Activated CD4-positive, alpha-beta T cell treated with anti-CD3 and anti-CD28 coated beads for 24 hours (primary cell): Measurements from ENCODE around the gene CCDC106.

ENCODE experiments used
- DNase-seq, 2 donors: peaks; one replicate each; pipeline ENCODE4 v3.0.0-alpha.2; 2020; ENCODE audit warnings: low read depth in 2 of 2

Gene CCDC106

DNA sequence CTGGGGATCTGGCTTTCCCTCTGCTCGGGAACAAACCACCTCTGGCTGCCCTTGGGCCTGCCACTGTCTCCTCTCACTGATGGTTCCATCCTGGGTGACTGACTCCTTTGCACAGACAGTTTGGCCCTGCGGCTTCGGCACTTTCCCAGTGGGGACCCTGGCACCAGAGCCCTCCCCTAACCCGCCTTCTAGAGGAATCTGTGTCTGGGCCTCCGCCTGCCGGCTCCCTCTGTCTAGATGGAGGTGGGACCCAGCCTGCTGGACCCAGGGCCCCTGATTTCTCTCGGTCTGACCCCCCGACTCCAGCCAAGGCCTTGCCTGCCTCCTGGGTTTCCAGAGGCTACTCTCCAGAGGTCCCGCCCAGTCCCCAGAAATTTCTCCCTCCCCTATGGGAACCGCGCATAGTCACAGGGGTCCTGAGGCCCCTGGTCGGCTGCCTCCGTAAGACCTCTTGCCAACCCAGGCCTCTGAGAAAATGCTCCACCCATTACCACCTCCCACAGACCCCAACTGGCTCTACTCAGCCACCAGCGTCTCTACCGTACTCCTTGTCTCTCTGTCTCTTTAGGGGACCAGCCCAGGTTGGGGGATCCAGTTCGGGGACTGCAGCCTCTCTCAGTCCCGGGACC, 2.7 kb downstream of the CCDC106 start:
- DNase-seq = no peak

DNA sequence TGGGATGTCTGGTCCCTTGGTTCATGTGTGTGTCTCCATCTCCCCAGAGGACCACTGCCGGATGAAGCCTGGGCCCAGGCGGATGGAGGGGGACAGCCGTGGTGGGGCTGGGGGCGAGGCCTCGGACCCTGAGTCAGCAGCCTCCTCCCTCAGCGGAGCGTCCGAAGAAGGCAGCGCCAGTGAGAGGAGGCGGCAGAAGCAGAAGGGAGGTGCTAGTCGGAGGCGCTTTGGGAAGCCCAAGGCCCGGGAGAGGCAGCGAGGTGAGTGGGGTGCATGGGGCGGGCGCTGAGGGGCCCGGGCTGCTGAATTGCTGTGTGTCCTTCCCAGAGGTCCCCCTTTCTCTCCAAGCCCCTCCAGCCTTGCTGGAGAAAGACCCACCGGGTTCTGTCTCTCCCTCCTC, 3.2 kb downstream of the CCDC106 start:
- no peak for DNase-seq

DNA sequence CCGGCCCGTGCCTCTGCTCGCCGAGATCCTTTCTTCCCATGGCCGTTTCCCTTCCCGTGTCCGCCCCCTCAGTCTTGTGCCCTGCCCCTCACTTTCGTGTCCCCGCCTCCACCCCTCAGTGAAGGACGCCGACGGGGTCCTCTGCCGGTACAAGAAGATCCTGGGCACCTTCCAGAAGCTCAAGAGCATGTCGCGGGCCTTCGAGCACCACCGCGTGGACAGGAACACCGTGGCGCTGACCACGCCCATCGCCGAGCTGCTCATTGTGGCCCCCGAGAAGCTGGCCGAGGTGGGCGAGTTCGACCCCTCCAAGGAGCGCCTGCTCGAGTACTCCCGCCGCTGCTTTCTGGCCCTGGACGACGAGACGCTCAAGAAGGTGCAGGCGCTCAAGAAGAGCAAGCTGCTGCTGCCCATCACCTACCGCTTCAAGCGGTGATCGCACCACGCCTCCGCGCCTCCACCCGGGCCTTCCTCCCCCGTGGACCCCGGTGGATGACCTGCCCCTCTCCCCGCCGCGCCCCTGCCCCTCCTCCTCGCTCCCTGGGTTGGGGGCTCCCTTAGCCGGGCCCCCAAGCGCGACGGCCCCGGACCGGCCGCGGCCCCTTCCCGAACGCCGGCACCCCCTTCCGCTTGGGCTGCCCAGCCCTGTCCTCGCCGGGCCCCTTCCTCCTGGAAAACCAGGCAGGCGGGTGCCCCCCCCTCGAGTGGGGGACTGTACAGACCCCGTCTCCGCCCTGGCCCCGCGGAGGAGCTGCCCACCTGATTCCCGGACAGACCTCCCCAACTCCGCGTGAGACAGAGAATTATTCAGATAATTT, 4.5 kb downstream of the CCDC106 start:
- no peak for DNase-seq

DNA sequence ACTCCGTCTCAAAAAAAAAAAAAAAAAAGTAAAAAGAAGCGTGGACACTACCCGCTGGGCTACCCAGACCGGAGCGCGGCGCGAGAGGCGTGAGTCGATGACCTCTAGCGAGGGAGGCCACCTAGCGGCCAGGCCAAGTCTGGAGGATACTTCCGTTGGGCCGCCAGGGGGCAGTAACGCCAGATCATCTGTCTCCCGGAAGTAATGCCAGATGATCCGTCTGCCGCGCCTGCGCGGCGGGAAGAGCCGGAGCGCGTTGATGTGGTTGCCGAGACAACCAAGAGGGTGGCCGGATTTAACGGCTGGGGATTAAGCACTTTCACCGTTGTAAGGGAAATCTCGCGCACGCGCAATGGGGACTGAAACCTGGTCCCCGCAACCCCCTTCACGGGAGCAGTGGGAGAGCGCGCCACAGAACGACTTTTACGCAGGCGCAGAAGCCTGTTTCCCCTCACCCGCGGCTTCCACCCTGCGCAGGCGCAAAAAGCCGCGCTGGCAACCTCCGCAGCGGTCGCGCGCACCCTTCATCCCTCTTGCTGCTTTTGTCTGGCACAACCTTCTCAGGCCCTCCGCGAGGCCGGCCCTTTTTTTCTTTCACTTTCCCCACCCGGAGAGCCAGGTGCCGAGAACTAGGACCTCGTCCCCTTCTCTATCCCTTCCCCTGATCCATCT, 5.8 kb downstream of the CCDC106 start:
- DNase-seq = peak; percentile 94 to 98

DNA sequence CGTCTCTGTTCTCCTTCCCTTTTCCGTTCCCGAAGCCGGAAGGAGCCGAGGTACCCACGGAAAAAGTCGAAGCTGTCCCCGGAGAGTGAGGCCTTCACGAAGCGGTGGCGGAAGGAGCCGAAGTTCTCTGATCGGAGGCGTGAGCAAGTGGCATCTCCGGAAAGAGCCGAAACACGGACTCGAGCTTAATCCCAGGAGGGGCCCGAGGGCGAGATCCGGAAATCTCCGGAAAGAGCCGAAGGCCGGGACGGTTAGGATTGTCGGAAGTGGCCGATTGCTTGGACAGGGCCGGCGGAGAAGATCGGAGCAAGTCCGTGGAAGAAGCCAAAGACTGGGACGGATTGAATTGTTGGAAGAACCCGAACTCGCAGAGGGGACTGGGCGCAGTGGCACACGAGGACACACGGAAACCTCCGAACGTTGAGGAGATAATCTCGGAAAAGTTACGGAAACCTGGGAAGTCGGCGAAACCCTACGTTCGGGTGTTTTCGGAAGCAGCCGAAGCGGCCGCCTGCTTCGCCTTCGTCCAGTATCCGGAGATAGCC, 6.4 kb downstream of the CCDC106 start:
- peak; percentile 99 for DNase-seq

DNA sequence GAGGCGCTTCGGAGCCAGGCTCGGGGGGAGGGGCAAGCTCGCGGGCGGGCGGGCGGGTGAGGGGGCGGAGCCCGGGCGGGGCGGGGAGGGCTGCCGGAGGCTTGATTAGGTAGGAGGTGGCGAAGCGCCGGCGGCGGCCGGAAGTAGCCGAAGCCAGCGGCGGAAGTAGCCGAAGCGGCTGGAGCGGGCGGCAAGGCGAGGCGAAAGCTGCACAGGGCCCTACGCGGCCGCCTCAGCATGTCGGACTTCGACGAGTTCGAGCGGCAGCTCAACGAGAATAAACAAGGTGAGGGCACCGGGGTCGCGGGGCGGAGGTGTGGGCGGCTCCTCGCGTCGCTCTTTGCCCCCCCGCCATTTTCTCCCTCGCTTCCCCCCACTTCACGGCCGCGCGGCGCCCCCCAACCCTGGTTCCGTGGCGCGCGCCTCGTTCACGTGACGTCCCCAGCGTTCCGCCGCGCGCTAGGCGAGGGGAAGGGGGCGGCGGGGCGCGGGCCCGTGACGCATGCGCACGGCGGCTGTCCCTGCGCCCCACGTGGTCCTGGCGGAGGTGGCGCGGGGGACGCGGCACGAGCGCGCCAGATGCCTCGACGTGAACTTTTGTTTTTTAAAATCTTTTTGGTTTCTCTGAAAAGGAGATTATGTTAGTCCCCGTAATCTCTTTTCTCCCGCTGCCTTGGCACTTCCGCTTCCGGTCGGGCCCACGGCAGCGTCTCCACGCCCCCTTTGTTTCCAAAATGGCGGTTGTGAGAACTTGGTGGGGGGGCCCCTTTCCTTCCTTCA, 7.0 kb downstream of the CCDC106 start, which contains the start of gene U2AF2:
U2AF2 (plus strand) TSS at position 168 of the 780 bp plus-strand sequence; CDS start at position 238, 70 bp downstream.
- DNase-seq = peak; percentile 94 to 97

DNA sequence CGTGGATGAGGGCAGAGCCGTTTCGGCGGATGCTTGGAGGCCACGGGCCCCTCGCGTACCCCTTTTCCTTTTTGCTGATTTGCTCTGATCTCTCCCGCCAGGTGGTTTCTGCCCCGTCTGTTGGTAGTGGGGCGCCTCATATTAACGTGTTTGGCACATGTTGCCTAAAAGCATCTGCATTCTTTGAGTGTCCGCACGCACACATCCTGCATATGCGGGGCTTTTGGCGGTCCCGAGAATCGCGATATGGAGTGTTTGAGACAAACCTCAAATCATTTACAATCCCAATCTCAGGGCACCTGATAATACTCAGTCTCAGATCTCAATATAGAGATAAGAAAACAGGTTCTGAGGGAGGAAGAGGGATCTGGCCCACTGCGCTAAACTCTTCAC, 7.6 kb downstream of the CCDC106 start:
- no peak for DNase-seq

DNA sequence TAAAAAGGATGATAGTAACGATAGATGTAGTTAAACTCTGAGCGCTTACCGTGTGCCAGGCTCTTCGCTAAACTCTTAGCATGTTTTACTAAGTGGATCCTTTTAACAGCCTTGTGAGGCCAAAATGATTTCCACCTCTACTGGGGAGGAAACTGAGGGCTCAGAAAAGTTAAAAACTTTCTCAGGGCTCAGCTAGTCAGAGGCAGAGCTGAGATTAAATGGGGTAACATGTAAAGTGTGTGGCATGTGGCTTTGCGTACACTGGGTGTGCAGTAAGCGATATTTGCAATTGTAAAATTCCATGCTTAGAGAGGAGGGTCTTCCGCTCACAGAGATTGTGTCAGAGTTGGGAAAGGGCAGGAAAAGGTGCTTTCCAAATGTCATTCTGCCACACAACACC, 8.5 kb downstream of the CCDC106 start:
- DNase-seq = no peak

DNA sequence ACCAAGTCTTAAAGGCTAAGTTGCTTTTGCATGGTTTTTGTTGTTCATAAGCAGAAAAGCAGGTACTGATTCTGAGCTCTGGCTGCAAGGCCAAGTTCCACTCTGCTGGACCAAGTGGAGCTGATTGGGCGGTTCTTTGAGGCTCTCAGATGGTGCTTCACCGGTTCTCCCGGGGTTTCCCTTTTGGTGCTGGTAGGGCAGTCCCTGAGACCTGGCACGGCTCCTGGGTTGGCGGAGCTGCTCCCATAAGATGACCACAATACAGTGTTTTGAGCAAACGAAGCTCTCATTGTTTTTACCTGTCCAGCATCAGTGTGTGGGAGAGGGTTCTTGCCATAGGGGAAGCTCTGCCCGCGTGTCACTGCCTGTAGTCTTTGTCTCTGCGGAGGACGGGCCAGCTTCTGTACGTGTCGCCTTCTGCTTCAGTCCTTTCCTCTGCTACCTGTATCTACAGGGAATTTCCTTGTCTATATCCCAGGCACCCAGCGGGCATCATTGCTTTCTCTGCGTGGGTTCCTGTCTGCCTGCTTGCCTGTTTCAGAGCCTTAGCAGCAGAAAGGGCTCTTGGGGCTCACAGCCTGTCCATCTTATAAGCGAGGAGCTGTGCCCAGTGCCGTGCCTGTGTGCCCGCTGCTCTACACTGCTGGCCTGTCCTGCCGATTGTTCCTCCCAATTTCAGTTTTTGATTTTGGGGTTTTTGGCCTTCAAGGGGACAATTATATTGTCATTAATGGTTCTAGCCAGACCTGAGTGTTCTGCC, 9.2 kb downstream of the CCDC106 start:
- DNase-seq = no peak

DNA sequence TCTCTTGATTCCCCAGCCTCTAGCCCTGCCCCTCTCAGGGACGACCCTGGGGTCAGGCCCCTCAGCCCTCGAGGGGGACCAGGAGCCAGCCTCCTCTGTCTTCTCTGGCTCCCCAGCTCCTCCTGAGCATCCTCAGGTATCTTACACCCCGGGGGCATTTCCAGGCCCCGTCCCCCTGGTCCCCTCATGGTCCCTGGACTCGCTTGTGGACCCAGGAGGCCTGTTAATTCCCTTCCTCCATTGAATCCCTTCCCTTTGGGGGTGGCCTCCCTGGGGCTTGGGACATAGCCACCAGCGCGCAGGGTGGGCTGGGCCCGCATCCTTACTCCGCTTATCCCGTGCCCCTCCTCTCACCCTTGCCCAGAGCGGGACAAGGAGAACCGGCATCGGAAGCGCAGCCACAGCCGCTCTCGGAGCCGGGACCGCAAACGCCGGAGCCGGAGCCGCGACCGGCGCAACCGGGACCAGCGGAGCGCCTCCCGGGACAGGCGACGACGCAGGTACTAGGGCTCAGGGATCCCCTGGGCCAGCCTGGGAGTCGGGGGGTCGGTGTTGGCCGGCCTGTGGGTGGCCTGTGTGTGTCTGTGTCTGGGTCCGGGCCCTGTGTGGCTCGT, 10.9 kb downstream of the CCDC106 start:
- no peak for DNase-seq

DNA sequence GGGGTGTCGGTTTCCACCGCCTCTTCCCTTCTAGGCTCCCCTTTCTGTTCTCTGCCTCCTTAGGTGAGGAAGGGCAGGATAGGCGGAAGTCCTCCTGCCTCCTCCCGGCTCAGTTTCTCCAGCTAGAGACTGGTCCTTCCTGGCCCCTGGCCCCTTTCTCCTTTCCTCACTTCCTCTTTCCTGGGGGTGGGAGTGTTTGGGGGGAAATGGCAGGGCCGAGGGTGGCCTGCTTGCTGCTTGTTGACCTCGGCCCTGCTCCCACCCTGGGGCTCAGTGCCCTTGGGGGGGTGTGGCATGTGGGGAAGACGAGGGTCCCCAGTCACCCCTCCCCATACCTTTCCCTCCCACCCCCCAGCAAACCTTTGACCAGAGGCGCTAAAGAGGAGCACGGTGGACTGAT, 11.8 kb downstream of the CCDC106 start:
- DNase-seq = no peak

DNA sequence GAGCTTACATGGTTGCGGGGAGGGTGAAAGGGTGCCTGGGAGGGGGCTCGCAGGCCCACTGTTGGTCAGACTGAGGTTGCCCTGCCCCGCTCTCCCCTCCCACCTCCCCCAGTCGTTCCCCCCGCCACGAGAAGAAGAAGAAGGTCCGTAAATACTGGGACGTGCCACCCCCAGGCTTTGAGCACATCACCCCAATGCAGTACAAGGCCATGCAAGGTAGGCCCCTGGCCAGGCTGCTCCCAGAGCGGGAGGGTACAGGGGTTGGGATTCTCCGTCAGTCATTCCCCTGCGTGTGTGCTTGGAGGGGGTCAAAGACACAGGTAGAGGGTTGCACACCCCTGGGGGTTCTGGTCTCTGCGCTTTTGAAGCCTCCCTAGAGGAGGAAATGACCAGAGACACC, 12.4 kb downstream of the CCDC106 start:
- DNase-seq = no peak

DNA sequence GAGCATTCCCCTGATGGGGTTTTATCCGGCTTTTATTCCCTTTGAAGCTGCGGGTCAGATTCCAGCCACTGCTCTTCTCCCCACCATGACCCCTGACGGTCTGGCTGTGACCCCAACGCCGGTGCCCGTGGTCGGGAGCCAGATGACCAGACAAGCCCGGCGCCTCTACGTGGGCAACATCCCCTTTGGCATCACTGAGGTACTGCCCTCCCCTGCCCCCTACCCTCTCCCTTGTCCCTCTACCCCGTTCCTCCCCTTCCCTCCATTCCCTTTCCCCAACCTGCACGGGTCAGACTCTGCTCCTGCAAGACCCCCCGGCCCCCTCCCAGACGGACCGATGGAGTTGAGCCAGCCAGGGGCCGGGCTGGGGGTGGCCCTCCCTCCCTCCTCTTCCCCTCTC, 13.0 kb downstream of the CCDC106 start:
- no peak for DNase-seq

DNA sequence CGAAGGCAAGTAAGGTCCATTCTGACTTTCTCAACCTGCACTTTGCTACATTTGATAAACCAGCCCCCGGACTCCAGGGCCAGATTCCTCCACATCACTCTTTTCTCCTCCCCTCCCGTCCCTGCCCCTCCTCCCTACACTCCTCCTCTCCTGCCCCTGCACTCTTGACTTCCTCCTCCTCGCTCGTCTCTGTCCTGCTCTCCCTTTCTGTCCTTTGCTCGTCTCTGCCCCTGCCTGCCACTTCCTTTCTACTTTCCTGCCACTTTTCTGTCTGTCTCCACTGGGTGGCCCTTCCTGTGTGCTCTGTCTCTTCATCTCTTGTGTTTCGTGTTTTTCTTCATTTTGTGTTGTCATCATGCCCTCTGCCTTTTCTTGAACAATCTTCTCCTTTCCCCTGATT, 13.8 kb downstream of the CCDC106 start:
- no peak for DNase-seq

DNA sequence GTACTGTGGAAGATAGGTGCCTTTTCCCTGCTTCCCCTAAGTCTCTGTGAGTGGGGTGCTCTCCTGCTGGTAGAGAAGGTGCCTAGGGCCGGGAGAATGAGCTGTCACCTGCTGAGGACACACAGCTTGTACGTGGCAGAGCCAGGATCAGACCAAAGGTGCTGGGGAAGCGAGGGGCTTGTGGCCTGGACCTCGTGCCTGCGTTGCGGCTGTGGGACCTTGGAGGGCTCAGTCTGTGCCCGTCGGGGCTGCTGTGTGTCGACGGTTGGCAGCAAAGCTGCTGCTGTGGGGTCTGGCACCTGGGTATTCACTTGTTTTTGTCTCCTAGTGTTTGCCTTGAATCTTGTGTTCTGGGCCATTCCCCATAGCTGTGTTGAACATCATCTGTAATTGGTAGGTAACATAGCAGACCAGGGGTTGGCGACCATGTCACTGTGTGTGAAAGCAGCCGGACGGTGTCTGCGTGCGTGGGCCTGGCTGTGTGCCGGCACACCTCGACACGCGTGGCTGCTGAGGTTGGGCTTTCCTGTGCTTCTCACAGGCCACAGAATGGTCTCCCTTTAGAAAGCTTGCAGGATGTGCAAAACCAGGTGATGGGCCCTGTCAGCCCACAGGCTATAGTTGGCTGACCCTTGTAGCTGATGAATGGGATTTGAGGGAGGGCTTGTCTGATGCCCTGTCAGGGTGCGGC, 16.0 kb downstream of the CCDC106 start:
- no peak for DNase-seq

DNA sequence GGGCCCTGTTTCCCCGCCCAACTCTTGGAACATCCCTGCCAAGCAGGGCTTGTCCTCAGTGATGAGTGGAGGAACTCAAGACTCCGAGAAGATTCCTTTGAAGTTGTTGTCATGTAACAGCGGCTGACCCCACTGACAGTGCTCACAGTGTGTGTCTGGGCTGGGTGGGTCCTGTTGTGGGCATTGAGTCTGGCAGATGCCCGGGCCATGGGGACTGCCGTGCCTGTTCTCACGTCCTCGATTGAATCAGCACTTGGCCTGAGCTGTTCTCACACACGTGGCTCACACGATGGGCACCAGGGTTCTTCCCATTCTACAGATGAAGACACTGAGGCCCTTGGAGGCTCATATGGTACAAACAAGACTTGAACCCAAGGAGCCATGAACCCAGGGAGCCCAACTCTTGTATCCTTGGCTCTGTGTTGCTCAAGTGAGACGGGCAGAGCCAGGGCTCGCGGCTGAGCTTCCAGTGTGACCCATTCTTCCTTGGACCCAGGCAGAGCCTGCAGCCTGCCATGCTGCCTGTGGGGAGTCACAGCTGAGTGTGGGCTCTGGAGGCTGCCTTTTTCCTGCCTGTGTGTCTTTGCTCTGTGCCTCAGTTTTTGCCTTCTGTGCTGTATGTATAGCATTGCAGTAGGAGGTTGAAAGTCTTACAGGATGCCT, 18.5 kb downstream of the CCDC106 start:
- DNase-seq = no peak

DNA sequence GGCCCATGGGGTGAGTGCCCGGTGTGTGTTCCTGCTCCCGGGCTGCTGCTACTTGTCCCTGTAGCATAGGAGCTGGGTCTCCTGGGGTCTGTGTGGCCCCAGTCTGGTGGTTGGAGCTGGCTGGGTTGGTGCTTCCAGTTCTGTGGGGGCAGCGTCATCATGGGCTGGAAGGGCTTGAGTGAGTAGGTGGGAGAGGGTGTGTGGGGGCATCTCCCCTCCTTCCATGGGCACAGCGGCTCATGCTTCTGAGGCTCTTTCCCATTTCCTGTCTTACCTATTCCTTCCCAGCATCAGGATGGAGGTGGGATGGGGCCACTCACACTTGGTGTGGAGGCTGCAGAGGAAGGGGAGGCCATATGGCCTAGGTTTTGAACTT, 19.0 kb downstream of the CCDC106 start:
- no peak for DNase-seq

DNA sequence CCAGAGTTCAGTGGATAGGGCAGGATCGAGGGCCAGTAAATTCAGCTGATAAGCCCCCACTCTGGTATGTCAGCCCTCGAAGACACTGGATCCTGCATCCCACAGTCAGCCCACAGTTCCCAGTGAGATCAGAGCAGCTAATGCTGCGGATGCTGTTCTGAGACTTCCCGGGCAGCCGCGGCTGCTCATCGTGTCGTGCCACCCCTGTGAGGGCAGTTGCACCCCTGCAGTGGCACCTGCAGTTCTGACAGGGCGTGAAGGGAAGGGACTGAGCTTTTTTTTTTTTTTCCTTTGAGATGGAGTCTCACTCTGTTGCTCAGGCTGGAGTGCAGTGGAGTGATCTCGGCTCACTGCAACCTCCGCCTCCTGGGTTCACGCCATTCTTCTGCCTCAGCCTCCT, 19.5 kb downstream of the CCDC106 start:
- DNase-seq = no peak

DNA sequence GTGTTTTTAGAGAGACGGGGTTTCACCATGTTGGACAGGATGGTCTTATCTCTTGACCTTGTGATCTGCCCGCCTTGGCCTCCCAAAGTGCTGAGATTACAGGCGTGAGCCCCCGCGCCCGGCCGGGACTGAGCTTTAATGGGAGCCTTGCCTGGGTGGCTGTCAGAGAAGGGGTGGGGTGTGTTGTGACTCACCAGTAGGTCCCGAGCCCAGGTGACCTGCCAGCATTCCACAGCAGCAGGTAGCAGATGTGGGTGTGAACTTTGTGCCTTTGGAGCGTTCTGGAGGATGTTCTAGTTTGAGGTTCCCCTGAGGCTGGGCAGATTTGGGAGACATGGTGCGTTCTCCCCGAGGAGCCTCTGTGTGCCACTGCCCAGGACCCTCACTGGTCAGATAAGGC, 19.9 kb downstream of the CCDC106 start:
- DNase-seq = no peak
